H1 (cell line): Measurements from ENCODE around the gene KTN1. TPM values are rescaled to one million over a fixed set of nuclear protein-coding genes. Genes with fewer than 3 reads are reported as not detected.

Source experiments
- EP300 ChIP-seq, 2 experiments: IDR thresholded peaks; 1 replicate in 1 of 2; 2 replicates in 1 of 2; pipeline ENCODE4 v1.6.1; 2011 to 2012; ENCODE audit warnings: low read depth in 2 of 2, low read length in 2 of 2, mild to moderate bottlenecking in 2 of 2, borderline replicate concordance in 1 of 2, inconsistent platforms in 1 of 2, moderate library complexity in 1 of 2
- polyA plus RNA-seq, 7 experiments: library from polyadenylated mRNA; depleted of rRNA in 3 of 7; stranded (reverse) in 5 of 7; unstranded in 2 of 7; fragments of >200 nt in 5 of 7; fragments of 200-250 nt in 2 of 7; gene quantifications; 1 replicate in 5 of 7; 2 replicates in 1 of 7; 4 replicates in 1 of 7; pipeline versions ENCODE4 v1.2.1 to v1.2.3, GENCODE V29; 2011 to 2013; ENCODE audit warnings: missing spikeins in 2 of 7, mixed read lengths in 2 of 7
- total RNA-seq: library from RNA; stranded (reverse); fragmentation: NEBNext Ultra II Directional; extraction: Animal tissue kit (Norgen Biotek cat#: 25700); gene quantifications from 2 replicates; pipeline ENCODE4 v1.2.1, GENCODE V29; 2021

Gene KTN1
- total and polyA plus RNA-seq, 2 of the 8 experiments (the other 6 are each of a cell fraction or from before 2014, with no cell fraction given), result 15.4 to 151 TPM

GRCh38 chr14:55624913-55625312, 44.9 kb downstream of the KTN1 start (continued):
- no peak for TF ChIP-seq EP300 (IDR thresholded peaks at IDR 0.05; ENCODE audit: borderline replicate concordance in 1 of 2, low read depth in 2 of 2, low read length in 2 of 2)
